H1 (cell line): Measurements from ENCODE around the gene RTP1. TPM values are rescaled to one million over a fixed set of nuclear protein-coding genes. Genes with fewer than 3 reads are reported as not detected.

ENCODE experiments used
- CTCF ChIP-seq, 3 experiments: IDR thresholded peaks; 1 replicate in 2 of 3; 2 replicates in 1 of 3; pipeline versions ENCODE4 v1.5.1 to v1.6.1; 2011; ENCODE audit warnings: low read length in 3 of 3, mild to moderate bottlenecking in 3 of 3, inconsistent platforms in 2 of 3, low read depth in 1 of 3, moderate library complexity in 1 of 3; ENCODE audit not compliant: insufficient read depth in 1 of 3; ENCODE audit errors: control extremely low read depth in 1 of 3
- polyA plus RNA-seq, 7 experiments: library from polyadenylated mRNA; depleted of rRNA in 3 of 7; stranded (reverse) in 5 of 7; unstranded in 2 of 7; fragments of >200 nt in 5 of 7; fragments of 200-250 nt in 2 of 7; gene quantifications; 1 replicate in 5 of 7; 2 replicates in 1 of 7; 4 replicates in 1 of 7; pipeline versions ENCODE4 v1.2.1 to v1.2.3, GENCODE V29; 2011 to 2013; ENCODE audit warnings: missing spikeins in 2 of 7, mixed read lengths in 2 of 7
- total RNA-seq: library from RNA; stranded (reverse); fragmentation: NEBNext Ultra II Directional; extraction: Animal tissue kit (Norgen Biotek cat#: 25700); gene quantifications from 2 replicates; pipeline ENCODE4 v1.2.1, GENCODE V29; 2021

The RTP1 gene
- total and polyA plus RNA-seq, 2 of the 8 experiments (the other 6 are each of a cell fraction or from before 2014, with no cell fraction given), result 2.9 to 3.0 TPM

- no peak for TF ChIP-seq CTCF (IDR thresholded peaks at IDR 0.05; ENCODE audit: control extremely low read depth in 1 of 3, insufficient read depth in 1 of 3, low read depth in 1 of 3, low read length in 3 of 3)
Observed at GRCh38 chr3:187162265-187162953, 34.9 kb upstream of the RTP1 start (continued).
